ENCODE measurements around the gene PLCL1.

- TF ChIP-seq, protein P1, sequence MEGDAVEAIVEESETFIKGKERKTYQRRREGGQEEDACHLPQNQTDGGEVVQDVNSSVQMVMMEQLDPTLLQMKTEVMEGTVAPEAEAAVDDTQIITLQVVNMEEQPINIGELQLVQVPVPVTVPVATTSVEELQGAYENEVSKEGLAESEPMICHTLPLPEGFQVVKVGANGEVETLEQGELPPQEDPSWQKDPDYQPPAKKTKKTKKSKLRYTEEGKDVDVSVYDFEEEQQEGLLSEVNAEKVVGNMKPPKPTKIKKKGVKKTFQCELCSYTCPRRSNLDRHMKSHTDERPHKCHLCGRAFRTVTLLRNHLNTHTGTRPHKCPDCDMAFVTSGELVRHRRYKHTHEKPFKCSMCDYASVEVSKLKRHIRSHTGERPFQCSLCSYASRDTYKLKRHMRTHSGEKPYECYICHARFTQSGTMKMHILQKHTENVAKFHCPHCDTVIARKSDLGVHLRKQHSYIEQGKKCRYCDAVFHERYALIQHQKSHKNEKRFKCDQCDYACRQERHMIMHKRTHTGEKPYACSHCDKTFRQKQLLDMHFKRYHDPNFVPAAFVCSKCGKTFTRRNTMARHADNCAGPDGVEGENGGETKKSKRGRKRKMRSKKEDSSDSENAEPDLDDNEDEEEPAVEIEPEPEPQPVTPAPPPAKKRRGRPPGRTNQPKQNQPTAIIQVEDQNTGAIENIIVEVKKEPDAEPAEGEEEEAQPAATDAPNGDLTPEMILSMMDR (IDR thresholded peaks at IDR 0.05; ENCODE audit: low read length), result no peak
- no peak for TF ChIP-seq EZH2 (IDR thresholded peaks at IDR 0.05; ENCODE audit: borderline replicate concordance, low read length)
These were observed 127.4 kb downstream of the PLCL1 start for GRCh38 chr2:197931661-197932312.
